Activated CD4-positive, alpha-beta T cell treated with anti-CD3 and anti-CD28 coated beads for 4 hours (primary cell): ENCODE measurements around the gene DHRS3.
"Not testable (repeated sequence)": the region's sequence is repeated elsewhere in the genome, so short reads cannot be mapped to it uniquely, and the experiment has no call there.

Experiments
- DNase-seq, 2 donors: peaks; one replicate each; pipeline ENCODE4 v3.0.0-alpha.2; 2020

DHRS3 gene

GRCh38 chr1:12552111-12552888 lies 65.7 kb downstream of the DHRS3 start:
- no peak for DNase-seq

- no peak for DNase-seq
Observed at GRCh38 chr1:12551584-12551983, 66.4 kb downstream of the DHRS3 start.

- peak in 1 of 2 donors; percentile 23 for DNase-seq
Observed at GRCh38 chr1:12549460-12550349, 68.3 kb downstream of the DHRS3 start.

GRCh38 chr1:12548973-12549459 lies 69.0 kb downstream of the DHRS3 start:
- DNase-seq = no peak

DNA sequence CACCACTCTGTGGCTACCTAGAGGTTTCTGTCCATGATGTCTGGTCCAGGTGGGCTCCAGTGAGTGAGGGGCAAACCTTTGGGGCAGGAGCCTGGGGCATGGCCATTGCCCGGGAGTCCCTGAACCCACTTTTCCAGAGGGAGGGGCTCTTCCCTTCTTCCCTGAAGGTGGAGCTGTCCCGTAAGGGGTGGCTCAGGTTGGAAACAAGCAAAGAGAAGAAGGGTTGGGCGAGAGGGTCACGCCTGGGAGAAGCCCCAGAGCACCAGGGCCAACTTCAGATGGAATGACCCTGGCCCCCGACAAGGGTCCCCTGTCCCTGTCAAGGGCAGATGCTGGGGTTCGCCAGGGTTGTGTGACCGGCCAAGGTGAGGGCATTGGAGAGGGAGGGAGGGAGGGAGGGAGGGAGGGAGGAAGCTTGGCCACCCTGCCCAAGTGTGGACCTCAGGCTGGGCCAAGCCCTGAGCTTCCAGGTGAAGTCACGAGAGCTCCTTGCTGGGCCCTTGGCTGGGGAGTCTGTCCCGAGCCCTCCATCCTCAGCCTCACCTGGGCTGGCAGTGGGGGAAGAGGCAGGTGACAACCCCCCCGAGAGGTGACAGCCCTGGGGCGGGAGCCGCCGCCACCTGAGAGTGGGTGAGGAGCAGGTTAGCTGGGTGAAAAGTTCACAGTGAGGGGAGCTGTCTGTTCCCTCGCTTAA lies 69.6 kb downstream of the DHRS3 start:
- DNase-seq = no peak

DNA sequence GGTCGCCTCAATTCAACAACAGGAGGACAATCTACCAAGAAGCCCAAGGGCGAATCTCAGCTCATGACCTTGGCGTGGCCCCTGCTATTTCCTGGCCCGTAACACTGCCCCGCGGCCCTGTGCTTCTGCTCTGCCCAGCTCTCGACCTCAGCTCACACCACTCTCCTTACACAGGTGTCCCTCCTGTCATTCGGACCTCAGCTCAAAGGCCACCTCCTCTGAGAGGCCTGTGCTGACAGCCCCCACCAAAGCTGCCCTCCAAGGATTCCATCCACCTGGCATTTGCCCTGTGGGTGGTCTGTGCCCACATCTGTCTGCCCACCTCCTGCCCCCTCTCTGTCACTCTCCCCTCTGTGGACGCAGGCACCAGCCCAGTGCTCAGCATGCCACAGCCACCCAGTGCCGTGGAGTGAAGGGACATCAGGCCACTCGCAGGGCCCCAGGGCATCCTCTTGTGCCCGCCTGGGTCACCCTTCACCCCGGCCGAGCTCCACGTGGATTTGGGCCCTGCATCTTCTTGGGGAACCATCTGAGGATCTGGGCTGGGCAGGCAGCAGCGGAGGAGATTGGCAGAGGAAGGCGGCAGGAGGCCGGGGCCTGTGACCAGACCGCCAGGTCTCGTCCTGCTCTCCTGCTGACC lies 70.3 kb downstream of the DHRS3 start:
- DNase-seq = no peak

GRCh38 chr1:12546771-12547585 lies 71.0 kb downstream of the DHRS3 start:
- no peak for DNase-seq

GRCh38 chr1:12544992-12545391 lies 73.0 kb downstream of the DHRS3 start:
- DNase-seq = no peak

DNA sequence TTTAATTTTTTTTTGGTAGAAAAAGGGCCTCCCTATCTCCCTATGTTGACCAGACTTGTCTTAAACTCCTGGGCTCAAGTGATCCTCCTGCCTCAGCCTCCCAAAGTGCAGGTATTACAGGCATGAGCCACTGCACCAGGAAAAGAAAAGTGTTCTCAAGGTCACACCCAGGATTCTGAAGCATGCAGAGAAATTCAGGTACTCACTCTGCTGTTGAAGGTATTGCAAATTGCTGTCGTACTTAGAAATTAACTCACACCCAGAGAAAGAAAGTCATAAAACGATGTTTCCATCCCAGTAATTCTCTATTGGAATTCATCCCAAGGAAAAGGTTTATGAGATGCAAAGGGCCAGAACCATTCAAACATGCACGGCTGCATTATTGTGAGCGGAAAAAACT lies 73.7 kb downstream of the DHRS3 start:
- no peak for DNase-seq

- DNase-seq = no peak
Observed at GRCh38 chr1:12543740-12544154, 74.3 kb downstream of the DHRS3 start.

GRCh38 chr1:12542616-12543592 lies 75.1 kb downstream of the DHRS3 start:
- no peak for DNase-seq

GRCh38 chr1:12542138-12542465 lies 75.9 kb downstream of the DHRS3 start:
- DNase-seq = no peak

DNA sequence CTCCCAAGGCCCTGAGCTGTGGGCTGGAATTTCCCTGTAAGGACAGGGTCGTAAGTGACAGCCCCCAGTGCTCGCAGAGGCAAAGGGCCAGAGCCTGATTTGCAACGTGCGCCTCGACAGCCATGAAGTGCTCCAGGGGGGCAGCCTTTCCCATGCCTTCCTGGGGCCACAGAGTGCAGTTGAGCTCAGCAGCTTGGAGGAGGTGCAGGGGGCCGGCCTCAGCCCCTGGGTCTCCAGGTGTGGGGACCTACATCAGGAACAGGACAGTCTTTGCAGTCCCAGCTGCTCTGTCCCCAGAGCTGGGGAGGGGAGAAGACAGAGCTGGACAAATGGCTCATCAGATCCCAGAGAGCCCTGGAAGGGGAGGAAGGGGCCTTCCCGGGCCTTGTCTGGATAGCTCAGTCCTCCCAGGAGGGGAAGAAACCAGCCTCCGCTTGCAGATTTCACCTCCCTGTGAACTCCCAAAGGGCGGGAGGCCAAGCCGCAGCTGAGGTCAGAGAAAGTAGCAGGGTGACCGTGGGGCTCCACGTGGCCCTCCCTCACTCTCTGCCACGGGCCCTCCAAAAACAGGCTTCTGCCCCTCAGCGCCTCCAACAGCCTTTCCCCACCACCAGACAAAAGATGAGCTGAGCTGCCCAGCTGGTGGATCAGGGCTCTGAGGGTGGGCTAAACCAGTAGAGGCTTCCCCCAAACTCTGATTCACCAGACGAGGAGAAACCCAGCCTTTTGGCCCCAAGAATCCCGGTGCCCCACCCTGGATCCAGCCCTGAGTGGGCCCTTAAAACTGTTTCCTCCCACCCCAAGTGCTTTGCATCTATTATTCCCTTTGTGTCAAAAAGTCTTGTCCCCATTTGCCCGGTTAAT lies 76.5 kb downstream of the DHRS3 start:
- no peak for DNase-seq

GRCh38 chr1:12540580-12541273 lies 77.3 kb downstream of the DHRS3 start:
- DNase-seq = no peak

- DNase-seq = no peak
Observed at GRCh38 chr1:12539705-12540579, 78.1 kb downstream of the DHRS3 start.

GRCh38 chr1:12539320-12539704 lies 78.7 kb downstream of the DHRS3 start:
- no peak for DNase-seq

- not testable (repeated sequence) for DNase-seq
Observed at GRCh38 chr1:12538536-12538935, 79.5 kb downstream of the DHRS3 start.

DNA sequence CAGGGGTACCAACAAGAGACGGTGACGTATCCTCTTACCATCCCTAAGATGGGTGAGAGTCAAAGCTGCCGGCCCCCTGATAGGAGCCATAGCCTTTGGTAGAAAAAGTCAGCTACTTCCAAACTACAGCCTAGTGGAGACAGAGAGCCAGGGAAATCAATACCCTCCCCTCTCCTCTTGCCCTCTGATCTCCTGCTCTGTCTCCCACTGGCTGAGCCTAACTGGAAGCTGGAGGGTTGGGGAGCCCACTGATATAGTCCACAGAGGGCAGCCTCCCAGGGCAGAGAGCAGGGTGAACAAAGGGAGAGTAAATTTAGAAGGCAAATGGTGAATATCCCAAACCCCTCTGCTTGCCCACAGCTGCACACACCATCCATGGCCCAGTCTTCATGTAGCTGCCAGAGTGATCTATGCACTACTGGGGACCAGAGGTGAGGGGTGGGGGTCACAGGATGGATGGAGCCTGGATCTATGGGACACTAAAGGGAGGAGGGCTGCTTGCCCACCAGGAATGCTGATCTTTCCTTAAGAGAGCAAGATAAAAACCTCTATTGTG lies 80.0 kb downstream of the DHRS3 start:
- no peak for DNase-seq
